ENCODE results near the gene CDK18. TPM values are rescaled to one million over a fixed set of nuclear protein-coding genes. Genes with fewer than 3 reads are reported as not detected.

CDK18 gene
- total RNA-seq, 4 donors from 2014 or later = 4.8 to 12.9 (median 9.9) TPM

DNA sequence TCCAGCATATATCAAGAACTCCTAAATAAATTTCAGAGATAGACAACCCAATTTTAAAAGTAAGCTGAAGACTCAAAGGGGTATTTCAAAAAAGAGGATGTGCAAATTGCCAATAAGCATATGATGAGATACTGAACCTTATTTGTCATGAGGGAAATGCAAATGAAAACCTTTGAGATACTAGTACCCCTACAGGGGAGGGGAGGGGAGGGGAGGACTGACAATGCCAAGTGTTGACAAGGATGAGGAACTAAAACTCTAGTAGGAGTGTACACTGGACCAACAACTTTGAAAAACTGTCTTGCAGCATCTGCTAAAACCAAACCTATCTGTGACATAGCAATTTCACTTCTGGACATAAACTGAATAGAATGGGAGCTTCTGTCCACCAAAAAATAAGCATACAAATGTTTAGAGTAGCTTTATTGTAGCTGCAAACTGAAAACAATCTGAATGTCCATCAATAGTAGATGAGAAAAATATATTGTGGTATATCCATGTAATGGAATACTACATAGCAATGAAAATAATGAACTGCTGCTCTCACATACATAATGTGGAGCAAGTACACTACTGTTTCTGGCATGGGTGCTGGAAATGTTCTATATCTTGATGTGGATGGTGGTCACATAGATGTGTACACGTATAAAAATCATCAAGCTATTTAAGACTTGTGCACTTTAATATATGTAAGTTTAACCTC is 57.2 kb downstream of the CDK18 start:
- WGBS = 82% methylated on average over 1 of the region's 1 CpG
- Histone ChIP-seq H3K36me3 (no peaks in the 10 kb centered on the region), H3K9me3 (peaks cover 0 to 16% (median 9%) of the 10 kb centered on the region in 4 donors), H3K27ac (replicated peaks in 1 of 4) (no peak overlapping the region), H3K4me3 (no peak overlapping the region), H3K4me1 (no peaks in the 10 kb centered on the region), H3K27me3 (peaks cover 0 to 50% (median 0%) of the 10 kb centered on the region in 4 donors)
- intact Hi-C loops (cut with DNase I) = no loop called here
- no peak for DNase-seq (ENCODE audit: extremely low spot score)
- TF ChIP-seq POLR2A (IDR thresholded peaks at IDR 0.05; ENCODE audit: low read depth) = no peak

DNA sequence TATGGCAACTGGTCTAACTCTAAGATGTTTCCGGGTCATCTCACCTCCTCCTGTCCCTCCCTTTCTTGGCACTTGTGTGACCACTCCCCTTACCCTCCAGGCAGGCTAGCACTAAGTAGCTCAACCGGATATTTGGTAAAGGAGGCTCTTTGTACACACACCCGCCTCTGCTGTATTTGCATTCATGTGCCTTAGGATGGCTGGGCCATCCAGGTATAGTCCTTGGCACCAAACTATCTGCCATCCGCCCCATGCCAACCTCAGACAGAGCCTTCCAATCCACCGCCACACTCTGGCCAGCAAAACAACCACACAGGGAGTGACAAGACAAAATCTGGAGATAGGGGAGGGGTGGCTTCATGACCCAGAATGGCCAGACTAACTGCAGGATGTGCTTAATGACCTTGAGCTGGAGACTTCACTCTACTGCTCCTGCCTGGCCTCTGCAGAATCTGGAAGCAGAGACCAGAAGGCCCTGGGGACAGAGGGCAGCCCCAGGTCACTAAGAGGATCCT is 59.5 kb downstream of the CDK18 start:
- no peak overlapping the region for H3K4me3 ChIP-seq
- WGBS = 51% methylated on average over 4 of the region's 5 CpGs
- H3K27ac ChIP-seq (replicated peaks in 1 of 4) = no peak overlapping the region
- no peaks in the 10 kb centered on the region for H3K36me3 ChIP-seq
- peaks cover 0 to 66% (median 15%) of the 10 kb centered on the region in 4 donors for H3K27me3 ChIP-seq
- H3K9me3 ChIP-seq = peaks cover 0 to 16% (median 9%) of the 10 kb centered on the region in 4 donors
- TF ChIP-seq EP300 (IDR thresholded peaks at IDR 0.05) = no peak
- TF ChIP-seq POLR2AphosphoS5 (IDR thresholded peaks at IDR 0.05) = no peak
- TF ChIP-seq POLR2A (IDR thresholded peaks at IDR 0.05; ENCODE audit: low read depth) = no peak
- no peak for TF ChIP-seq CTCF (IDR thresholded peaks at IDR 0.05)
- intact Hi-C loops (cut with DNase I) = no loop called here
- H3K4me1 ChIP-seq = peaks cover 5 to 9% (median 7%) of the 10 kb centered on the region in 4 donors
- no peak for DNase-seq (ENCODE audit: extremely low spot score)

- Histone ChIP-seq H3K4me3 (no peak overlapping the region), H3K27me3 (peaks cover 0 to 81% (median 19%) of the 10 kb centered on the region in 4 donors), H3K36me3 (no peaks in the 10 kb centered on the region), H3K27ac (replicated peaks in 1 of 4) (no peak overlapping the region), H3K4me1 (peaks cover 5 to 14% (median 13%) of the 10 kb centered on the region in 4 donors), H3K9me3 (peaks cover 0 to 14% (median 8%) of the 10 kb centered on the region in 4 donors)
- WGBS = 79% methylated on average over 3 of the region's 3 CpGs
- intact Hi-C loops (cut with DNase I) = no loop called here
- TF ChIP-seq EP300 (IDR thresholded peaks at IDR 0.05) = no peak
- TF ChIP-seq POLR2AphosphoS5 (IDR thresholded peaks at IDR 0.05) = no peak
- no peak for TF ChIP-seq POLR2A (IDR thresholded peaks at IDR 0.05; ENCODE audit: low read depth)
- TF ChIP-seq CTCF (IDR thresholded peaks at IDR 0.05) = no peak
- no peak for DNase-seq (ENCODE audit: extremely low spot score)
Observed at GRCh38 chr1:205565799-205566198, 61.3 kb downstream of the CDK18 start.

GRCh38 chr1:205567716-205568115 is 63.2 kb downstream of the CDK18 start:
- TF ChIP-seq EP300 (IDR thresholded peaks at IDR 0.05) (no peak), POLR2A (IDR thresholded peaks at IDR 0.05; ENCODE audit: low read depth) (no peak), POLR2AphosphoS5 (IDR thresholded peaks at IDR 0.05) (no peak), CTCF (IDR thresholded peaks at IDR 0.05) (no peak)
- intact Hi-C loops (cut with DNase I) = no loop called here
- DNase-seq (ENCODE audit: extremely low spot score) = no peak

DNA sequence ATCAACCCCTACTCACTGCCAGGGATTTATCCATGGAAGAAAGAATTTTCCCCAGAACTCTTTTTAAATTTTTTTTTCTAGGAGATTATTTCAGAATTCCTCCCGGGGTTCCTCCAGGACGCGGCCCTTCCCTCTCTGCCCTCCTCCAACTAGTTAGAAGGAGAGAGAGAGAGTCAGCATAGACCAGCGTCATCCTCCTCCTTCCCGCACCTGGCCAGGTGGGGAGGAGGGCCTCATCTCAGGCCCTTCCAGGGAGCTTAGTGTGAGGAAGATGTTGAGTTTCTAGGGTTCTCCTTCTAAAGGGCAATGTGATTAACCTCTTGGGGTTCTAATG is 63.6 kb downstream of the CDK18 start:
- no peak for DNase-seq (ENCODE audit: extremely low spot score)
- Histone ChIP-seq H3K9me3 (no peaks in the 10 kb centered on the region), H3K27ac (replicated peaks in 1 of 4) (no peak overlapping the region), H3K4me3 (peak overlapping the region in 2 of 4 donors; percentile 48 to 59), H3K27me3 (peaks cover 0 to 83% (median 19%) of the 10 kb centered on the region in 4 donors), H3K36me3 (no peaks in the 10 kb centered on the region), H3K4me1 (peaks cover 5 to 14% (median 13%) of the 10 kb centered on the region in 4 donors)
- intact Hi-C loops (cut with DNase I) = no loop called here
- no peak for TF ChIP-seq CTCF (IDR thresholded peaks at IDR 0.05)
- TF ChIP-seq EP300 (IDR thresholded peaks at IDR 0.05) = no peak
- TF ChIP-seq POLR2A (IDR thresholded peaks at IDR 0.05; ENCODE audit: low read depth) = no peak
- TF ChIP-seq POLR2AphosphoS5 (IDR thresholded peaks at IDR 0.05) = no peak
- WGBS = 58% methylated on average over 5 of the region's 5 CpGs

More at GRCh38 chr1:205567716-205568115, 63.2 kb downstream of the CDK18 start:
- no peaks in the 10 kb centered on the region for H3K36me3 ChIP-seq
- no peak overlapping the region for H3K4me3 ChIP-seq
- peaks cover 5 to 14% (median 13%) of the 10 kb centered on the region in 4 donors for H3K4me1 ChIP-seq
- H3K9me3 ChIP-seq = no peaks in the 10 kb centered on the region
- WGBS = 84% methylated on average over 6 of the region's 6 CpGs
- no peak overlapping the region for H3K27ac ChIP-seq (replicated peaks in 1 of 4)
- H3K27me3 ChIP-seq = peaks cover 0 to 82% (median 19%) of the 10 kb centered on the region in 4 donors
